IPS-NIHi7 (cell line): ENCODE data around the gene ZNF507.

Experiments used
- DNase-seq: peaks from one replicate; pipeline ENCODE4 v3.0.0; 2012; ENCODE audit warnings: mixed read lengths; ENCODE audit errors: extremely low spot score

The ZNF507 gene

DNA sequence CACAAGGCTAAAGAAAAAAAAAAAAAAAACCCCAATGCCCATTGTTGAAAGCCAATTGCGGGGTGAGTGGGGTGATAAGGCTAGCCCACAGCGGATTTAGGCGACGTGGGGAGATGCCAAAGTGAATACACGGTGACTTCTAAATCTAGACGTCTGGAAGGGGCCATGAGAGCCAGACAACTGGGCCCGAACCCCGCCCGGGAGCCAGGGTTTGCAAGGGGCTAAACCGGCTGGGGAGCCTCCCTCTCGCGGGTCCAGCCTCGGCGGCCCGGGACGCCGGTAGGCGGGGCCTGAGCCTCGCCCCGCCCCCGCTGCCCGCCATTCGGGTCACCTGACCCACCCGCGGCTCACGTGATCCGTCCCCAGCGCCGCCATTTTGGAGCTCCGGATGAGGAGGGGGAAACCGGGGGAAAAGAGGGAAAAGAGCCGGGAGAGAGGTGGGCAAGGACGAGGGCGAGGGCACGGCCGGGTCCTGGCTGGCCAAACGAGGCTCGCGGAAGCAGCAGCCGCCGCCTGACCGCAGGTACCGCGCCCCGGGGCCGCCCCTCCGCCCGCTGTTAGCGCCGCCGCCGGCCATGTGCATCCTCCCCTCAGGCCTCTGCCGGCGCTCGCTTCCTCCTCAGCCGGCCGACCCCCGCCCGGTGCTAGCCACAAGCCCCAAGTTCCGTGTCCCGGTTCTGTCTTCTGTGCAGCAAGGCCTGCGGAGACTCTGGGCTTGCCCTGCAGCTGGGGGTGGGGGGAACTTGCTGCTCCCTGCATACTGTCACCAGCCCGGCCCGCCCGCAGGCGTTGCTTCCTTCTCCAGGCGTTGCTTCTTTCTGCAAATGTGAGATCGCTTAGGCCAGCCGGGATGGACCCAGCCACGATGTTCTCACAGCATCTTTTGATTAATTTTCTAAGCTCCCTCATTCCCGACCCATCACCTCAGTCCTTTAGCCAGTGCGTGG, at the start of gene ZNF507:
Gene ZNF507 (plus strand): TSS at position 350 of the 947 bp plus-strand sequence. CDS start 7,221 bp downstream, outside the sequence.
- peak; percentile 98 for DNase-seq

- no peak for DNase-seq
Measured at GRCh38 chr19:32296694-32297093, 48.7 kb upstream of the ZNF507 start.

DNA sequence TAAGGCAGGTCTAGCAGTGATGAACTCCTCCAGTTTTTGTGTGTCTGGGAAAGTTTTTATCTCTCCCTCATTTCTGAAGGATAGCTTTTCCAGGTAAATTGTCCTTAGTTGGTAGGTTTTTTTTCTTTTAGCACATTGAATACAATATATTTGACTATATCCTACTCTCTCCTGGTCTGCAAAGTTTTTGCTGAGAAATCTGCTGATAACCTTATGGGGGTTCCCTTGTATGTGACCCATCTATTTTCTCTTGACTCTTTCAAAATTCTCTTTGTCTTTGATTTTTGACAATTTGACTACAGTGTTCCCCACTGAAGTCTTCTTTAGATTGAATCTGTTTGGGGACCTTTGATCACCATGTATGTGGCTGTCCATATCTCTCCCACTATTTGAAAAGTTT, 42.6 kb upstream of the ZNF507 start:
- no peak for DNase-seq

- DNase-seq = no peak
Measured at GRCh38 chr19:32303193-32303592, 42.2 kb upstream of the ZNF507 start.

- DNase-seq = no peak
Measured at GRCh38 chr19:32307591-32307990, 37.8 kb upstream of the ZNF507 start.

DNA sequence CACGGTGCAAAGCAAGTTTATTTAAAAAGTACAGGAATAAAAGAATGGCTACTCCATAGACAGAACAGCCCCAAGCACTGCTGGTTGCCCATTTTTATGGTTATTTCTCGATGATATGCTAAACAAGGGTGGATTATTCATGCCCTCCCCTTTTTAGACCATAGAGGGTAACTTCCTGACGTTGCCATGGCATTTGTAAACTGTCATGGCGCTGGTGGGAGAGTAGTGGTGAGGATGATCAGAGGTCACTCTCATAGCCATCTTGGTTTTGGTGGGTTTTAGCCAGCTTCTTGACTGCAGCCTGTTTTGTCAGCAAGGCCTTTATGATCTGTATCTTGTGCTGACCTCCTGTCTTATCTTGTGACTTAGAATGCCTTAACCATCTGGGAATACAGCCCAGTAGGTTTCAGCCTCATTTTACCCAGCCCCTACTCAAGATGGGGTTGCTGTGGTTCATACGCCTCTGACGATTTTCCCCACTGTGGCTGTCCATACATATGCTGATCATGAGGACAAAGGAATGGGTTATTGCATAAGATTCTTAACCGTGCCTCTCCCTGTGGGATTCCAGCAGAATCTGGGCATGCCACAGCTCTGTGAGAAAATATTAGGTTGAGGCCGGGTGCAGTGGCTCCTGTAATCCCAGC, 36.9 kb upstream of the ZNF507 start:
- DNase-seq = no peak

DNA sequence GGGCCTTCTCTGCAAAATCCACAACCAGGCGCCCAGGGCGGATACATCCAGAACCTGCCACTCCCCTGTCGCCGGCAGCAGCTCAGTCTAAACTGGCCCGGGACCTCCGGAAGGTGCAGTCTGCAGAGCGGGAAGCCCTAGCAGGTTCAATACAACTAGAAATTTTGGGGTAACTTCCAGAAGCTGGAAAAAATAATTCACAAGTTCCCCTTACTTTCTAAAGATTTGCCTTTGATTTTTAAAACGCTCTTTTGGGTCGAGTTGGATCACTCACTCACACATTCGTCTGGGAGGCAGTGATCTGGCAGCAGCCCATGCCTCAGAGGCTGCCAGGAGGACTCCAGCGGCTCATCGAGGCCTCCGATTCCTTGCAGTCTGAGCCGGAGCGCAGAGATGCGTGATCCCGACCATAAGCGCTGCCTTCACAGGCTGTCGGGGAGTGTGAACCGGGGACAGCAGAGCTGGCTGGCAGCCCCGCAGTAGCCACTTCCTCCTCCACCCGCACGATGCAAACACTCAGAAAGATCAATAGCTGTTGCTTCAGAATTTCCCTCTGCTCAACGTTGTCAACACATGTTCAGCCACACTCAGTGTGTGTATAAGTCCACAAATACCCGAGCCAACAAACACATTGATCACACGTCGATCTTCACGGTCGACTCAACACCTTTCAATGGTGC, 35.6 kb upstream of the ZNF507 start:
- DNase-seq = no peak

DNA sequence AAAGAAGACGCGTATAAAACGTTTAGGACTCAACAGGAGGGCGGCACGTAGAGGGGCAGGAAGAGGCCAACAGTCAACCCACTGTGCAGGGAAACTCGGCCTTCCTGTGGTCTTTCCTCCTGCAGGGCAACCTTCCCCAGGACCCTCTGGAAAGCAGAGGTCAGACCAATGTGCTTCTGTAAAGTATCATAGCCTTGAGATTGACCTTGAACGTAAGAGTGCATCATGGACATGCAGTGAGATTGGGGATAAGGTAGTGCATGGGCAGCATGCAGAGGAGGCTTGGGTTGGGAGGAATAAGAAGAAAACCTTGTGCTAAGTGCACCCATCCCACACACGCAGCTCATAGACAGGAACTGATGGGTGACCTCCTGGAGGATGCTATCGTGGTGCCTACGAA, 34.0 kb upstream of the ZNF507 start:
- no peak for DNase-seq

GRCh38 chr19:32313569-32314265, 31.7 kb upstream of the ZNF507 start:
- DNase-seq = no peak

- peak; percentile 59 for DNase-seq
Measured at GRCh38 chr19:32316034-32316433, 29.4 kb upstream of the ZNF507 start.

GRCh38 chr19:32317086-32317485, 28.3 kb upstream of the ZNF507 start:
- no peak for DNase-seq

DNA sequence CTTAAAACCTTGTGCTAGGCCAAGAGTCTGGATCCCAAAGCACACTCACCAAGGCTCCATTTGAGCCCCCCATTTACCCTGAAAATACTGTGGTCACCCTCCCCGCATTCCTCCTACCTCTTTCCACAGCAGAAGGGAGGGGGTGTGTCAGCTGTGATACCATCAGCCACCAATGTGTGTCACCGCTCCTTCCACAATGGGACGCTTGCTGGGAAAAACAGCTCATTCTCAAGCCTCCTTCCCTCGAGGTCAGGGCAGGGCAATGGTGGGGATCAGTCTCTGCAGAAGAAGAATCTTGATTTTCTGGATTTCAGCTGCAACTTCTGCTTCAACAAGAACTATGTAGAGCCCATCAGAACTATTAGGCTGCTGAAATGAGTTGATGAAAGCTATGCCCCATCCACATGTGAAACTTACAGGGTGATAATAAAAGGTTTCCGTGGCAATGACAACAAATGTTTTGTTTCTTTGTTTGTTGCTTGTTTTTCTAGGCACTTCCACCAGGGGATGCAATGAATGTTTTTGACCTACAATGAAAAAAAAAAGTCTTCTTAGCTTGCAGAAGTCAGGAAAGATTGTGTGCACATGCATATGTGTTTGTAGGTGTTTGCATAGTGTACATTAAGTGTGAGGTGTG, 26.4 kb upstream of the ZNF507 start:
- peak; percentile 78 for DNase-seq

- no peak for DNase-seq
Measured at GRCh38 chr19:32322541-32322940, 22.9 kb upstream of the ZNF507 start.

- no peak for DNase-seq
Measured at GRCh38 chr19:32324631-32325285, 20.7 kb upstream of the ZNF507 start.

- no peak for DNase-seq
Measured at GRCh38 chr19:32330213-32330857, 15.1 kb upstream of the ZNF507 start.

- DNase-seq = no peak
Measured at GRCh38 chr19:32333227-32333626, 12.2 kb upstream of the ZNF507 start.

DNA sequence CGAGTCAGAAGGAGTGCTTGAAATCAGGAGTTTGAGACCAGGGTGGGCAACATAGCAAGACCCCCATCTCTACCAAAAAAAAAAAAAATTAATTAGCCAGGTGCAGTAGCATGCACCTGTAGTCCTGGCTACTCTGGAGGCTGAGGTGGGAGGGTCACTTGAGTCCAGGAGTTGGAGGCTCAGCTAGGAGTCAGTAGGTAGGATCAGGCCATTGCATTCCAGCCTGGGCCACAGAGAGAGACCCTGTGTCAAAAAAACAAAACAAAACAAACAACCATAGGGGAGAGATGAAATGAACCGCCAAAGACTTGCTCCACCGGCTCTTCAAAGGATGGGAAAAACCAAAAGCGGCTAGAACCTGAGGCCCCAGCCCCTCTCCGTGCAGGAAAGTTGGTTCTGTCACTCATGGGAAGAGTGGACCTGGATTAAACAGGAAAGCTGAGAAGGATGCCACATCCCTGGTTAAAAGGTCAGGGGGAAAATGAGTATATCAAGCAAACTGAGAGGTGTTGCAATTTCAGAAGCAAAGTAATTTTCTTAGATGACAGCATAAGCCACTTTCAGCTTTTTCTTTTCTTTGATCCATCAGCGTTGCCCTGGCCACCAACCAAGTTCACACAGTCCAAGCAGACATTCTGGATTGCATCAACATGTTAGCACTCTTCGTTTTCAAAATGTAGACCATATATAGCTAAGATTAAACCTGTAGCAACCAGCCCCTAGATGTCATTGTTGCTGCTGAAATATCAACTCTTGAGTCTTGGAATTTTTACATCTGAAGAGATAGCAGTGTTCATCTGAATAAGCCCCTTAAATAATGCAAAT, 8.9 kb upstream of the ZNF507 start:
- DNase-seq = no peak

GRCh38 chr19:32337084-32337808, 8.2 kb upstream of the ZNF507 start:
- DNase-seq = no peak

GRCh38 chr19:32339423-32339822, 6.0 kb upstream of the ZNF507 start:
- DNase-seq = no peak
